K562 (cell line): Measurements from ENCODE around the gene GPR15LG. TPM values are rescaled to one million over a fixed set of nuclear protein-coding genes. Genes with fewer than 3 reads are reported as not detected.
A peak's percentile ranks its signal among the peaks of the same experiment; 100 is the strongest.

Experiments
- ATAC-seq: fragments of 200-7000 bp; cut with Tn5 transposase; 3 replicates; pipeline ENCODE4 v1.9.1; 2020; ENCODE audit warnings: moderate library complexity
- BruUV-seq: library from RNA; stranded (reverse); fragments of 400-500 nt; replicated peaks from 2 replicates; lab custom pipeline; 2021; lab: Mats Ljungman, UMichigan
- CTCF ChIA-PET: fragments of 300-600 bp; formaldehyde crosslinking; extraction: SDS; loops from one replicate; lab custom pipeline; 2021; ENCODE audit warnings: low intra/inter-chr PET ratio; lab: Yijun Ruan, JAX
- POLR2A ChIA-PET: fragments of 300-600, 350-650 bp; sonication (Branson Sonifier 250); formaldehyde crosslinking; extraction: SDS; loops from one replicate; lab custom pipeline; 2021; ENCODE audit warnings: antibody characterized with exemption, inconsistent platforms; lab: Yijun Ruan, JAX
- DNase-seq, 4 experiments: peaks; one replicate each; pipeline versions ENCODE4 v3.0.0 to v3.0.0-alpha.2; 2011 to 2018; ENCODE audit warnings: low spot score in 3 of 4, mixed read lengths in 3 of 4; ENCODE audit errors: extremely low read depth in 1 of 4
- FAIRE-seq: peaks from 2 replicates; lab custom pipeline; 2011; peaks lifted over from hg19 to GRCh38; lab: Jason Lieb, UNC
- H2AFZ ChIP-seq: 2 replicates; pipeline ENCODE4 v1.6.0; 2011; ENCODE audit warnings: low read depth, low read length, control low read depth, inconsistent platforms
- H3K27ac ChIP-seq: fragments of 200-600 bp; 3 replicates; pipeline ENCODE4 v1.8.0; 2011; ENCODE audit warnings: low read depth, mild to moderate bottlenecking, control low read depth, inconsistent platforms, low read length, moderate library complexity, mixed read lengths; ENCODE audit errors: extremely low read depth
- H3K27me3 ChIP-seq, 2 experiments: fragments of 300-600 bp in 1 of 2; 2 replicates in 1 of 2; 3 replicates in 1 of 2; pipeline versions ENCODE4 v1.6.0 to v1.8.0; 2011; ENCODE audit warnings: inconsistent platforms in 2 of 2, low read length in 2 of 2, mild to moderate bottlenecking in 1 of 2, mixed read lengths in 1 of 2, moderate library complexity in 1 of 2; ENCODE audit not compliant: control insufficient read depth in 2 of 2, insufficient read depth in 2 of 2
- H3K36me3 ChIP-seq: fragments of 300-600 bp; 3 replicates; pipeline ENCODE4 v1.8.0; 2011; ENCODE audit warnings: mild to moderate bottlenecking, low read length, inconsistent platforms; ENCODE audit not compliant: control insufficient read depth, insufficient read depth
- H3K4me1 ChIP-seq, 2 experiments: fragments of 200-600 bp in 1 of 2; replicated peaks in 1 of 2; 2 replicates in 1 of 2; 3 replicates in 1 of 2; pipeline versions ENCODE4 v1.5.1 to v1.8.0; 2011; ENCODE audit warnings: inconsistent platforms in 2 of 2, low read length in 2 of 2, mild to moderate bottlenecking in 1 of 2, mixed read lengths in 1 of 2, moderate library complexity in 1 of 2; ENCODE audit not compliant: control insufficient read depth in 2 of 2, insufficient read depth in 2 of 2
- H3K4me2 ChIP-seq: 2 replicates; pipeline ENCODE4 v1.6.1; 2011; ENCODE audit warnings: low read length, control low read depth, inconsistent platforms, mixed read lengths; ENCODE audit not compliant: insufficient read depth
- H3K4me3 ChIP-seq: fragments of 200-600 bp; sonication (generic), shearing (Covaris generic); 2 replicates; pipeline ENCODE4 v1.5.1; 2016; ENCODE audit warnings: control low read depth, inconsistent platforms
- H3K79me2 ChIP-seq: fragments of 200-600 bp; 3 replicates; pipeline ENCODE4 v1.8.0; 2011; ENCODE audit warnings: low read length, inconsistent platforms; ENCODE audit not compliant: control insufficient read depth, insufficient read depth
- H3K9ac ChIP-seq, 2 experiments: 2 replicates each; pipeline versions ENCODE4 v1.6.0 to v1.6.1; 2011; ENCODE audit warnings: low read depth in 2 of 2, low read length in 2 of 2, control low read depth in 1 of 2, inconsistent platforms in 1 of 2, mild to moderate bottlenecking in 1 of 2, mixed read lengths in 1 of 2; ENCODE audit not compliant: insufficient read depth in 1 of 2
- H3K9me1 ChIP-seq: one replicate; pipeline ENCODE4 v1.6.0; 2011; ENCODE audit warnings: inconsistent platforms, mild to moderate bottlenecking, low read length, moderate library complexity; ENCODE audit not compliant: control insufficient read depth, insufficient read depth
- H3K9me3 ChIP-seq: replicated peaks from 2 replicates; pipeline ENCODE4 v1.5.1; 2011; ENCODE audit warnings: low read depth, low read length, inconsistent platforms; ENCODE audit not compliant: control insufficient read depth, insufficient read depth
- H4K20me1 ChIP-seq: replicated peaks from 2 replicates; pipeline ENCODE4 v1.6.1; 2011; ENCODE audit warnings: low read length, inconsistent platforms, mixed read lengths; ENCODE audit not compliant: control insufficient read depth, insufficient read depth
- ELF2 ChIP-seq: fragments of 250-450 bp; sonication (Bioruptor Pico); IDR thresholded peaks from 2 replicates; pipeline ENCODE4 v1.5.0; 2021; ENCODE audit warnings: mild to moderate bottlenecking
- HMGN3 ChIP-seq: IDR thresholded peaks from 2 replicates; pipeline ENCODE4 v1.6.1; 2011; ENCODE audit warnings: borderline replicate concordance, low read depth, mild to moderate bottlenecking, mixed read lengths, low read length; ENCODE audit not compliant: insufficient read length; ENCODE audit errors: extremely low read depth
- KLF6 ChIP-seq: fragments of 250-450 bp; sonication (Bioruptor Pico); IDR thresholded peaks from 2 replicates; pipeline ENCODE4 v1.4.0; 2020; ENCODE audit warnings: mild to moderate bottlenecking, moderate library complexity, borderline replicate concordance
- MEIS2 ChIP-seq: fragments of 450-650 bp; IDR thresholded peaks from 2 replicates; pipeline ENCODE4 v1.6.1; 2014; ENCODE audit warnings: mild to moderate bottlenecking; ENCODE audit not compliant: partially characterized antibody
- PHF21A ChIP-seq: fragments of 450-650 bp; IDR thresholded peaks from 2 replicates; pipeline ENCODE4 v1.6.1; 2017; ENCODE audit warnings: low read depth, borderline replicate concordance
- PKNOX1 ChIP-seq: fragments of 450-650 bp; IDR thresholded peaks from 2 replicates; pipeline ENCODE4 v1.6.1; 2016
- POU5F1 ChIP-seq: fragments of 150-350 bp; IDR thresholded peaks from 2 replicates; pipeline ENCODE4 v1.6.1; 2014; ENCODE audit warnings: borderline replicate concordance, low read length, low read depth, mild to moderate bottlenecking; ENCODE audit not compliant: partially characterized antibody
- SAP30 ChIP-seq: fragments of 200-600 bp; sonication (generic); IDR thresholded peaks from 2 replicates; pipeline ENCODE4 v1.6.1; 2012; ENCODE audit warnings: borderline replicate concordance, low read depth, mild to moderate bottlenecking, moderate library complexity, low read length, control low read depth, inconsistent platforms; ENCODE audit not compliant: insufficient read depth, poor library complexity, severe bottlenecking
- TGIF2 ChIP-seq: sonication (generic); formaldehyde crosslinking; IDR thresholded peaks from 2 replicates; pipeline ENCODE4 v1.8.1; 2022; ENCODE audit warnings: mild to moderate bottlenecking, missing genetic modification reagents, moderate library complexity
- ZBTB12 ChIP-seq: fragments of 250-450 bp; sonication (Bioruptor Pico); IDR thresholded peaks from 2 replicates; pipeline ENCODE4 v1.4.0; 2020
- ZBTB7A ChIP-seq: IDR thresholded peaks from 2 replicates; pipeline ENCODE4 v1.6.1; 2011; ENCODE audit warnings: low read depth, mild to moderate bottlenecking, low read length, moderate library complexity, borderline replicate concordance; ENCODE audit not compliant: control insufficient read depth
- ZFP91 ChIP-seq: sonication (generic); formaldehyde crosslinking; IDR thresholded peaks from 2 replicates; pipeline ENCODE4 v1.8.0; 2022; ENCODE audit warnings: mild to moderate bottlenecking, missing genetic modification reagents
- ZNF512 ChIP-seq: IDR thresholded peaks from 2 replicates; pipeline ENCODE4 v1.6.1; 2016; ENCODE audit warnings: missing genetic modification characterization, missing compliant biosample characterization
- WGBS: fragments of 100-300 bp; shearing (Covaris generic); methylation state at CpG from one replicate; pipeline ENCODE4 v1.1.6; 2016; ENCODE audit warnings: low coverage, mixed read lengths; ENCODE audit not compliant: insufficient coverage; ENCODE audit errors: missing lambda C conversion rate; 5-methylcytosine and 5-hydroxymethylcytosine counted together
- in situ Hi-C: fragments of 300-500 bp; cut with MboI; formaldehyde crosslinking; loops from 4 replicates; pipeline ENCODE4 v1.15.0; 2018; ENCODE audit warnings: inconsistent platforms, mixed read lengths
- intact Hi-C: fragments of 100-400 bp; cut with micrococcal nuclease; formaldehyde crosslinking; loops from 2 replicates; pipeline ENCODE4 v1.14.2; 2022
- polyA plus RNA-seq, 8 experiments: library from polyadenylated mRNA; depleted of rRNA in 4 of 8; stranded (reverse) in 5 of 8; unstranded in 3 of 8; fragments of >200 nt; fragmentation: Nextera tagmentation in 2 of 8; fragmentation: Illumina TruSeq in 1 of 8; extraction: Ambion mirVana in 2 of 8; extraction: Trizol in 1 of 8; gene quantifications; 2 replicates each; pipeline versions ENCODE4 v1.2.1 to v1.2.3, GENCODE V29; 2011 to 2014; ENCODE audit warnings: inconsistent platforms in 1 of 8, missing spikeins in 1 of 8
- total RNA-seq, 7 experiments: library from RNA; depleted of rRNA in 6 of 7; stranded (reverse); fragments of >200 nt in 6 of 7; fragmentation: Illumina TruSeq in 2 of 7; extraction: Trizol in 2 of 7; gene quantifications; 2 replicates each; pipeline versions ENCODE4 v1.2.1 to v1.2.3, GENCODE V29; 2011 to 2021; ENCODE audit warnings: low replicate concordance in 1 of 7

Gene GPR15LG
- total and polyA plus RNA-seq, 9 of the 15 experiments (the other 6 are each of a cell fraction or from before 2014, with no cell fraction given) = 0.51 TPM; not detected in 8

- no peak overlapping the region for H3K9ac ChIP-seq
- DNase-seq = no peak
- no peak overlapping the region for H3K27ac ChIP-seq
- BruUV-seq = no TSS peak
- POLR2A ChIA-PET = interaction anchor here (1.1 kb wide), 1 partner anchor 12 kb away, joined by 3 read pairs; no protein-coding TSS in a partner anchor
- H3K27me3 ChIP-seq = peaks cover 0 to 5% of the 10 kb centered on the region in 2 experiments; a peak in 2 of 5 replicates
- H4K20me1 ChIP-seq = peaks cover 7% of the 10 kb centered on the region
- H3K36me3 ChIP-seq = peaks cover 7% of the 10 kb centered on the region; the same call in 2 of the 3 replicates
- H3K4me2 ChIP-seq = no peak overlapping the region
- in situ Hi-C loops = no loop called here
- ATAC-seq = no peak
- intact Hi-C loops = no loop called here
- no peak overlapping the region for H3K4me3 ChIP-seq
- no peaks in the 10 kb centered on the region for H3K9me1 ChIP-seq
- no peaks in the 10 kb centered on the region for H3K9me3 ChIP-seq
- CTCF ChIA-PET = no interaction called here
- H2AFZ ChIP-seq = peak overlapping the region; percentile 52
- peaks cover 15% of the 10 kb centered on the region for H3K79me2 ChIP-seq
- WGBS = 0% methylated on average over 2 of the region's 2 CpGs
- FAIRE-seq = no peak
- peaks cover 0 to 4% of the 10 kb centered on the region in 2 experiments; a peak in 4 of 5 replicates for H3K4me1 ChIP-seq
- TF ChIP-seq ZNF512 (tag) = no peak
- TF ChIP-seq POU5F1 = no peak
- no peak for TF ChIP-seq ZBTB7A
- TF ChIP-seq HMGN3 = no peak
- no peak for TF ChIP-seq SAP30
- TF ChIP-seq TGIF2 (CRISPR knock-in tag) = no peak
- TF ChIP-seq PKNOX1 = peak; percentile 76
- TF ChIP-seq ELF2 (CRISPR knock-in tag) = no peak
- TF ChIP-seq ZBTB12 (CRISPR knock-in tag) = no peak
- no peak for TF ChIP-seq ZFP91 (CRISPR knock-in tag)
- no peak for TF ChIP-seq PHF21A
- no peak for TF ChIP-seq KLF6 (CRISPR knock-in tag)
- peak; percentile 70 for TF ChIP-seq MEIS2
Measured at GRCh38 chr10:84135836-84136235, 37.8 kb upstream of the GPR15LG start.
